ENCODE data around the gene FNDC3A. TPM values are rescaled to one million over a fixed set of nuclear protein-coding genes. Genes with fewer than 3 reads are reported as not detected.
"Not testable (repeated sequence)": the region's sequence is repeated elsewhere in the genome, so short reads cannot be mapped to it uniquely, and the experiment has no call there.

FNDC3A gene
- polyA plus RNA-seq, 1 experiment = 82.1 TPM

- ChIA-PET POLR2A (no interaction called here), CTCF (interaction anchor here (0.9 kb wide), 1 partner anchor 10 kb away, joined by 3 read pairs; no protein-coding TSS in a partner anchor)
- no peak for DNase-seq (ENCODE audit: low read depth, low spot score)
- Histone ChIP-seq H3K27me3 (ENCODE audit: control insufficient read depth, insufficient read depth, low read length) (no peaks in the 10 kb centered on the region), H3K4me3 (ENCODE audit: low read depth, low read length) (no peak overlapping the region), H3K27ac (ENCODE audit: low read depth, low read length) (no peak overlapping the region), H3K9me3 (ENCODE audit: control insufficient read depth, insufficient read depth, low read length) (no peaks in the 10 kb centered on the region)
- TF ChIP-seq, protein P1, sequence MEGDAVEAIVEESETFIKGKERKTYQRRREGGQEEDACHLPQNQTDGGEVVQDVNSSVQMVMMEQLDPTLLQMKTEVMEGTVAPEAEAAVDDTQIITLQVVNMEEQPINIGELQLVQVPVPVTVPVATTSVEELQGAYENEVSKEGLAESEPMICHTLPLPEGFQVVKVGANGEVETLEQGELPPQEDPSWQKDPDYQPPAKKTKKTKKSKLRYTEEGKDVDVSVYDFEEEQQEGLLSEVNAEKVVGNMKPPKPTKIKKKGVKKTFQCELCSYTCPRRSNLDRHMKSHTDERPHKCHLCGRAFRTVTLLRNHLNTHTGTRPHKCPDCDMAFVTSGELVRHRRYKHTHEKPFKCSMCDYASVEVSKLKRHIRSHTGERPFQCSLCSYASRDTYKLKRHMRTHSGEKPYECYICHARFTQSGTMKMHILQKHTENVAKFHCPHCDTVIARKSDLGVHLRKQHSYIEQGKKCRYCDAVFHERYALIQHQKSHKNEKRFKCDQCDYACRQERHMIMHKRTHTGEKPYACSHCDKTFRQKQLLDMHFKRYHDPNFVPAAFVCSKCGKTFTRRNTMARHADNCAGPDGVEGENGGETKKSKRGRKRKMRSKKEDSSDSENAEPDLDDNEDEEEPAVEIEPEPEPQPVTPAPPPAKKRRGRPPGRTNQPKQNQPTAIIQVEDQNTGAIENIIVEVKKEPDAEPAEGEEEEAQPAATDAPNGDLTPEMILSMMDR (IDR thresholded peaks at IDR 0.05; ENCODE audit: low read depth, low read length) = no peak
Measured at GRCh38 chr13:49062297-49062896, 86.7 kb downstream of the FNDC3A start.

GRCh38 chr13:49063011-49063410 is 87.3 kb downstream of the FNDC3A start:
- ChIA-PET CTCF (interaction anchor here (0.7 to 0.9 kb wide), 2 partner anchors 9 to 49 kb away, joined by 3 to 4 read pairs; no protein-coding TSS in a partner anchor), POLR2A (no interaction called here)
- Histone ChIP-seq H3K27ac (ENCODE audit: low read depth, low read length) (no peak overlapping the region), H3K9me3 (ENCODE audit: control insufficient read depth, insufficient read depth, low read length) (no peaks in the 10 kb centered on the region), H3K4me3 (ENCODE audit: low read depth, low read length) (no peak overlapping the region), H3K27me3 (ENCODE audit: control insufficient read depth, insufficient read depth, low read length) (no peaks in the 10 kb centered on the region)
- TF ChIP-seq, protein P1 (IDR thresholded peaks at IDR 0.05; ENCODE audit: low read depth, low read length) = no peak
- DNase-seq (ENCODE audit: low read depth, low spot score) = no peak

GRCh38 chr13:49063497-49063896 is 87.8 kb downstream of the FNDC3A start:
- H3K9me3 ChIP-seq (ENCODE audit: control insufficient read depth, insufficient read depth, low read length) = no peaks in the 10 kb centered on the region
- no peak overlapping the region for H3K27ac ChIP-seq (ENCODE audit: low read depth, low read length)
- TF ChIP-seq, protein P1 (IDR thresholded peaks at IDR 0.05; ENCODE audit: low read depth, low read length) = no peak
- CTCF ChIA-PET = interaction anchor here (0.7 to 0.9 kb wide), 2 partner anchors 9 to 48 kb away, joined by 3 to 4 read pairs; no protein-coding TSS in a partner anchor
- no peak for DNase-seq (ENCODE audit: low read depth, low spot score)
- no peak overlapping the region for H3K4me3 ChIP-seq (ENCODE audit: low read depth, low read length)
- no peaks in the 10 kb centered on the region for H3K27me3 ChIP-seq (ENCODE audit: control insufficient read depth, insufficient read depth, low read length)
- POLR2A ChIA-PET = no interaction called here

DNA sequence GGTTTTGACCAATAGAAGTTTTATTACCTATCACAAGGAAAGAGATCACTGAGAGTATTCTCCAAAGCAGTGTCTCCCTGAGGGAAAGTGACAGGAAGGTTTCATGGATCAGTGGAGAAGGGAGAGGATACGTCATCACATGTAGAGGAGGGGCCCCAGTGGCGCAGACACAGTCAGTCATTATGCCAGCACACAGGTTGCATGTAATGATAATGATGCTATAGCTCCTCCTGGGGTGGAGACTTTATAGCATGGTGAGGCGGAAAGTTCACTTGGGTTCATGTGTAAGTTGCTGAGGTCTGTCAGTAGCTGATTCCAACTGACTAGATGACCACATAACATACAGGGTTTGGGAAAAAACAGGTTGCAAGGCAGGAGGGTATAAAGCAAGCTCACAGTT is 88.8 kb downstream of the FNDC3A start:
- CTCF ChIA-PET = no interaction called here
- POLR2A ChIA-PET = no interaction called here
- Histone ChIP-seq H3K4me3 (ENCODE audit: low read depth, low read length) (no peak overlapping the region), H3K27ac (ENCODE audit: low read depth, low read length) (no peak overlapping the region), H3K9me3 (ENCODE audit: control insufficient read depth, insufficient read depth, low read length) (no peaks in the 10 kb centered on the region), H3K27me3 (ENCODE audit: control insufficient read depth, insufficient read depth, low read length) (no peaks in the 10 kb centered on the region)
- TF ChIP-seq, protein P1 (IDR thresholded peaks at IDR 0.05; ENCODE audit: low read depth, low read length) = no peak
- DNase-seq (ENCODE audit: low read depth, low spot score) = no peak

DNA sequence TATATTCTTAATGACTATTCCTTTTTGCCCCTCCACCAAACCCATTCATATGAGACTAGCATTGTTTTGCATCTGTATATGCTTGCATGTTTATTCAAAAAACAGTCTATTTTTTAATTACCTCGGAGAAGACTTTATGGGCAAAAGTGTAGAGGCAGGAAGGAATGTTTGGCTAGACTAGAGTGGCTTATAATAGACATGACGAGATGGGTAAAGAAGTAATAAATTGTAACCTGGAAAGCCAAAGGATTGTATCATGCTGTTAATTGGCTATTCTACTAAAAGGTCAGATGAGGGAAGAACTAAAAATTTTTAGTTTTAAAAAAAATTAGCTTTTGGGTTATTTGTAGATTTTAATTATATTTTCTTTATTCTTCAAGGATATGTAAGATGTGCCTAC is 91.1 kb downstream of the FNDC3A start:
- TF ChIP-seq, protein P1 (IDR thresholded peaks at IDR 0.05; ENCODE audit: low read depth, low read length) = no peak
- Histone ChIP-seq H3K27ac (ENCODE audit: low read depth, low read length) (no peak overlapping the region), H3K9me3 (ENCODE audit: control insufficient read depth, insufficient read depth, low read length) (no peaks in the 10 kb centered on the region), H3K4me3 (ENCODE audit: low read depth, low read length) (no peak overlapping the region), H3K27me3 (ENCODE audit: control insufficient read depth, insufficient read depth, low read length) (no peaks in the 10 kb centered on the region)
- ChIA-PET CTCF (no interaction called here), POLR2A (no interaction called here)
- DNase-seq (ENCODE audit: low read depth, low spot score) = no peak

DNA sequence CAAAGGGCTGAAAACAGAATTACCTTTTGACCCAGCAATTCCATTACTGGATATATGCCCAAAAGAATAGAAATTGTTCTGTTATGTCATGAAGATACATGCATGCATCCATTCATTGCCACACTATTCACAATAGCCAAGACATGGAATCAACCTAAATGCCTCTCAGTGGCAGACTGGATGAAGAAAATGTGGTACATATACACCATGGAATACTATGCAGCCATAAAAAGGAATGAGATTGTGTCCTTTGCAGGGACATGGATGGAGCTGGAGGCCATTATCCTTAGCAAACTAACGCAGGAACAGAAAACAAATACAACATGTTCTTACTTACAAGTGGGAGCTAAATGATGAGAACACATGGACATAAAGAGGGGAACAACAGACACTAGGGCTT is 92.8 kb downstream of the FNDC3A start:
- POLR2A ChIA-PET; CTCF ChIA-PET; H3K4me3 ChIP-seq (ENCODE audit: low read depth, low read length); H3K9me3 ChIP-seq (ENCODE audit: control insufficient read depth, insufficient read depth, low read length); H3K27ac ChIP-seq (ENCODE audit: low read depth, low read length); DNase-seq (ENCODE audit: low read depth, low spot score); H3K27me3 ChIP-seq (ENCODE audit: control insufficient read depth, insufficient read depth, low read length): not testable (repeated sequence)

GRCh38 chr13:49070021-49070420 is 94.3 kb downstream of the FNDC3A start:
- H3K27ac ChIP-seq (ENCODE audit: low read depth, low read length); CTCF ChIA-PET; H3K9me3 ChIP-seq (ENCODE audit: control insufficient read depth, insufficient read depth, low read length); POLR2A ChIA-PET; H3K4me3 ChIP-seq (ENCODE audit: low read depth, low read length); H3K27me3 ChIP-seq (ENCODE audit: control insufficient read depth, insufficient read depth, low read length); DNase-seq (ENCODE audit: low read depth, low spot score): not testable (repeated sequence)

Data from AG04450 (cell line).